Coronary artery (tissue), 2 donors: ENCODE results near the gene SCAPER.

ENCODE experiments used
- DNase-seq: peaks from one replicate; pipeline ENCODE4 v3.0.0-alpha.2; 2017; ENCODE audit warnings: low spot score
- H3K27ac ChIP-seq, 2 donors: fragments of 200-600 bp; sonication (generic); one replicate each; pipeline ENCODE4 v1.5.1; 2016 to 2019
- H3K4me3 ChIP-seq: fragments of 200-600 bp; sonication (generic); 2 replicates; pipeline ENCODE4 v1.5.1; 2016; ENCODE audit warnings: mild to moderate bottlenecking, moderate library complexity
- CTCF ChIP-seq: fragments of 200-600 bp; sonication (generic); IDR thresholded peaks from one replicate; pipeline ENCODE4 v1.5.1; 2019; ENCODE audit warnings: antibody characterized with exemption

SCAPER gene

GRCh38 chr15:76866716-76867321 is 38.3 kb downstream of the SCAPER start:
- Histone ChIP-seq H3K27ac (no peak overlapping the region), H3K4me3 (no peak overlapping the region)
- DNase-seq: no peak
- TF ChIP-seq CTCF: no peak

- H3K4me3 ChIP-seq: no peak overlapping the region
- H3K27ac ChIP-seq: no peak overlapping the region
- TF ChIP-seq CTCF: no peak
- no peak for DNase-seq
Observed at GRCh38 chr15:76866008-76866407, 39.1 kb downstream of the SCAPER start.

GRCh38 chr15:76865548-76865991 is 39.6 kb downstream of the SCAPER start:
- H3K27ac ChIP-seq: no peak overlapping the region
- no peak overlapping the region for H3K4me3 ChIP-seq
- no peak for DNase-seq
- TF ChIP-seq CTCF: no peak

- no peak for DNase-seq
- no peak for TF ChIP-seq CTCF
- H3K4me3 ChIP-seq: no peak overlapping the region
- H3K27ac ChIP-seq: no peak overlapping the region
Observed at GRCh38 chr15:76864586-76864985, 40.6 kb downstream of the SCAPER start.

- no peak for DNase-seq
- no peak for TF ChIP-seq CTCF
- no peak overlapping the region for H3K27ac ChIP-seq
- no peak overlapping the region for H3K4me3 ChIP-seq
Observed at GRCh38 chr15:76863693-76864092, 41.4 kb downstream of the SCAPER start.

- H3K27ac ChIP-seq: no peak overlapping the region
- DNase-seq: no peak
- TF ChIP-seq CTCF: no peak
- H3K4me3 ChIP-seq: no peak overlapping the region
Observed at GRCh38 chr15:76863123-76863522, 42.0 kb downstream of the SCAPER start.

GRCh38 chr15:76861815-76862397 is 43.2 kb downstream of the SCAPER start:
- H3K27ac ChIP-seq: no peak overlapping the region
- TF ChIP-seq CTCF: no peak
- DNase-seq: no peak
- H3K4me3 ChIP-seq: no peak overlapping the region
